Aorta (tissue), 5 donors: ENCODE results near the gene LRTM2. TPM values are rescaled to one million over a fixed set of nuclear protein-coding genes. Genes with fewer than 3 reads are reported as not detected.

Experiments used
- ATAC-seq: fragments of 200-7000 bp; cut with Tn5 transposase; one replicate; pipeline ENCODE4 v1.9.1; 2022; ENCODE audit warnings: moderate library complexity; ENCODE audit not compliant: low FRiP score
- DNase-seq, 2 donors: peaks; one replicate each; pipeline ENCODE4 v3.0.0-alpha.2; 2020
- H3K27ac ChIP-seq, 2 donors: one replicate each; pipeline ENCODE4 v1.5.1; 2013; ENCODE audit warnings: low read length in 2 of 2, mild to moderate bottlenecking in 2 of 2, moderate library complexity in 2 of 2, control low read depth in 1 of 2, inconsistent platforms in 1 of 2, low read depth in 1 of 2
- H3K27me3 ChIP-seq, 2 donors: one replicate each; pipeline ENCODE4 v1.6.1; 2013; ENCODE audit warnings: control low read depth in 1 of 2, low read length in 1 of 2, mild to moderate bottlenecking in 1 of 2, moderate library complexity in 1 of 2; ENCODE audit not compliant: insufficient read depth in 2 of 2, control insufficient read depth in 1 of 2
- H3K36me3 ChIP-seq, 2 donors: one replicate each; pipeline ENCODE4 v1.6.1; 2013; ENCODE audit warnings: control low read depth in 1 of 2, low read length in 1 of 2, mild to moderate bottlenecking in 1 of 2; ENCODE audit not compliant: insufficient read depth in 2 of 2, control insufficient read depth in 1 of 2
- H3K4me1 ChIP-seq, 2 donors: one replicate each; pipeline ENCODE4 v1.6.1; 2013; ENCODE audit warnings: low read length in 2 of 2, control low read depth in 1 of 2, mild to moderate bottlenecking in 1 of 2, moderate library complexity in 1 of 2; ENCODE audit not compliant: insufficient read depth in 2 of 2, control insufficient read depth in 1 of 2
- H3K4me3 ChIP-seq, 2 donors: one replicate each; pipeline ENCODE4 v1.5.1; 2013; ENCODE audit warnings: low read length in 2 of 2, control low read depth in 1 of 2, mild to moderate bottlenecking in 1 of 2
- H3K9me3 ChIP-seq: one replicate; pipeline ENCODE4 v1.6.1; 2013; ENCODE audit warnings: mild to moderate bottlenecking, low read length; ENCODE audit not compliant: control insufficient read depth
- WGBS, 2 donors: extraction: QIAGEN DNeasy Blood & Tissue Kit; methylation state at CpG; one replicate each; pipeline ENCODE4 v1.1.7; 2013; 5-methylcytosine and 5-hydroxymethylcytosine counted together
- intact Hi-C, 2 donors: fragments of 100-400 bp; cut with DNase I; formaldehyde crosslinking; loops; one replicate each; pipeline versions ENCODE4 v1.14.2 to v1.15.0; 2022
- polyA plus RNA-seq, 2 donors: library from polyadenylated mRNA; stranded (reverse); fragments of 200-250 nt; gene quantifications; one replicate each; pipeline ENCODE4 v1.2.3, GENCODE V29; 2013
- total RNA-seq, 2 donors: library from RNA; stranded (reverse); fragmentation: NEBNext Ultra II Directional; extraction: Animal tissue kit (Norgen Biotek cat#: 25700); gene quantifications; one replicate each; pipeline ENCODE4 v1.2.1, GENCODE V29; 2021
- donor health status: healthy with polysubstance abuse.
- donor health status: Bipolar disorder and iron deficiency.
- donor health status: DM: no; HTN: no; CAD: no.
- donor health status: DM: no; HTN: no; CAD: no.
- donor health status: DM: yes; HTN: yes; CAD: no.

Gene LRTM2
- total and polyA plus RNA-seq, 4 donors, result not detected

DNA sequence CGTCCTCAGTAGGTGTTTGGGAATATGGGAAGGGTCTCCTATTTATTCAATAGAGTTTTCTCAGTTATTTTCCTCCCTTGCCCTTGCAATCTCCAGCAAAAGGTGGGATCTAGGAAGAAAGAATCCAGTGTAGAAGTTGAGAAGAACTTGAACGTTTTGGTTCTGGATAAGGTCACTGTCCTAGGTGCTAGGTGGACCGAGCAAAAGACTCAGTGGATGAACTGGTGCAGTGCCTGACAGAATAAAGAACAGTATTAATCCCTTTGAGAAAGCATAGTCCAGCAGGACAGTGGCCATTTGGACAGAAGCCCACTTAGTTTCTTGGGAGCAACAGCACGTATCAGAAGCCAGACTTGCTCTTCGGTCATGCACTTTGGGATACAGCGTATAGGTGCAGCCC lies 32.7 kb upstream of the LRTM2 start:
- Histone ChIP-seq H3K36me3 (peaks cover 0 to 3% of the 10 kb centered on the region in 2 donors), H3K9me3 (no peaks in the 10 kb centered on the region), H3K27me3 (no peaks in the 10 kb centered on the region), H3K27ac (no peak overlapping the region), H3K4me1 (no peaks in the 10 kb centered on the region), H3K4me3 (no peak overlapping the region)
- DNase-seq (no peak), ATAC-seq (no peak)
- intact Hi-C loops, result no loop called here
- 51 to 63% methylated on average over 6 of the region's 6 CpGs for WGBS, 2 donors

DNA sequence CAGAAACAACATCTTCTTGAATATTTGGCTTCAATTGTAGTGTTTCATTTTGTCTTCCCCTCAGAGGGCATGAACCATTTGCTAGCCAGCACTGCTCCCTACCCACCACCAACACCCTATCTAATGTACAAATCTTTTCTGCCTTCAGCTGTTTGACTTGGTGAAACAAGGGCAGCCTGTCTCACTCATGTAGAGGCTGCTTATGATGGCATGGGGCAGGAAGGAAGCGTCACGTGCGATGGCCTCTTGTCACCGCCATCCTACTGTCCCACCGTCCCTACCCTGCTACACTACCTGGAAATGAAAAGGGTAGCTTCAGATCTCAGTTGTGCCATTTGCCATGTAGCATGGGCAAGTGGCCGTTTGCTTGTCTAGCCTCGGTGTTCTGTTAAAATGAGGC lies 29.9 kb upstream of the LRTM2 start:
- H3K27me3 ChIP-seq, result no peaks in the 10 kb centered on the region
- ATAC-seq, result no peak
- DNase-seq, result no peak
- H3K9me3 ChIP-seq, result no peaks in the 10 kb centered on the region
- no peak overlapping the region for H3K27ac ChIP-seq
- no peak overlapping the region for H3K4me3 ChIP-seq
- 77 to 86% methylated on average over 7 of the region's 7 CpGs for WGBS, 2 donors
- no peaks in the 10 kb centered on the region for H3K4me1 ChIP-seq
- intact Hi-C loops, result loop anchor here (10.0 kb wide), 2 partner anchors 484 to 794 kb away; no protein-coding TSS in a partner anchor
- peaks cover 0 to 3% of the 10 kb centered on the region in 2 donors for H3K36me3 ChIP-seq

DNA sequence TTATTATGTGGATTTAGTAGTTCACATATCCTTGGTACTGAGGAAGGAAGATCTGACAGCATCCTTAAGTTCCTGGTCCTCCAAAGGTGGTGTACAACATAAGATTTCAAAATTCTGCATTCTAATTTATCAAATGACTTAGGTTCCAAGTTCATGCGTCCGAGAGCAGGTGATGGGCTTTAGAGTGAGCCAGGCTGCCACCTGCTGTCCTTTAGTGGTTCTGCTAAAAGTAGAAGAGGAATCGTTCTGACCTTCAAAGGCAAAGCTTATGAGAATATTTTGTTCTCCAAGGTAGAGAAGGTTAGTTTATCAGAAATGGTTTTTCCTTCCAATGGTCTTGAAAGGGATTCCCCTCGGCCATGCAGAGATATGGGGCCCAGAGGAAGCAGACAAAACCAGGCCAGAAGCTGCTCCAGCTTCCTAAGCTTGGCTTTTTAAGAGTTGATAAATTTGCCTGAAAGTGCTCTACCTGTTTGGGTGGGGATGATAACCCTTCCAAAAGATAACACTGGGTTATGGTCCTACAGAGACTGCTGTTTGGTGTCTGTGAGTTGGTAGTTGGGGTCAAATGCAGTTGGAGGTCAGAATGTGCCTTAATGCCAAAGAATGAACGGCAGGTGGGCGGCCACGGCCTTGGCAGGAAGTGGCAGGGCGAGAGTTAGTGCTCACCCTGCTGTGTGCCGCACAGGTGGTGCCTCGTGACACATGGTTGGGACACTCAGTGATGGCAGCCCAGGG lies 29.1 kb upstream of the LRTM2 start:
- intact Hi-C loops, result loop anchor here (1.0 to 10.0 kb wide), 4 partner anchors 138 to 794 kb away; no protein-coding TSS in a partner anchor
- no peak overlapping the region for H3K27ac ChIP-seq
- ATAC-seq, result no peak
- no peaks in the 10 kb centered on the region for H3K4me1 ChIP-seq
- 44 to 45% methylated on average over 10 of the region's 10 CpGs for WGBS, 2 donors
- no peak overlapping the region for H3K4me3 ChIP-seq
- peak in 1 of 2 donors; percentile 75 for DNase-seq
- H3K9me3 ChIP-seq, result no peaks in the 10 kb centered on the region
- H3K36me3 ChIP-seq, result no peaks in the 10 kb centered on the region
- H3K27me3 ChIP-seq, result no peaks in the 10 kb centered on the region

DNA sequence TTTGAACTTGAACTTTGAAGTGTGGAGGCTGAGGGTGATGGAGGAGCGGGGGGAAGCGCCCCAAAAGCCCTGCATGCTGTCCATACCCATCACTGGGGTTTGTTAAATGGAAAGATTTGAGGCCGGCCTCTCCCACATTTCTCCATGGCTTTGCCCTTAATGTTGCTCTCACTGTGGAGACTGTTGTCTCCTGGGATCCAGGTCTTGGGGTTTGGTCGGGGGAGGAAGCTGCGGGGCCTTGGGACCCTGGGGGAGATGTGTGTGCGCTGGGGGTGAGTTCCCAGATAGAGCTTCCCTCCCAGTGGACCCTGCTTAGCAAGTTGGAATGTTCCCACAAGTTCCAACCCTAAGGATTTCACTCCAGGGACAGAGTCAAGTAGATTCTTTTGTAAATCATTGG lies 28.0 kb upstream of the LRTM2 start:
- no peak overlapping the region for H3K27ac ChIP-seq
- 77 to 80% methylated on average over 6 of the region's 6 CpGs for WGBS, 2 donors
- no peak overlapping the region for H3K4me3 ChIP-seq
- DNase-seq, result peak in 1 of 2 donors; percentile 61
- intact Hi-C loops, result loop anchor here (10.0 kb wide), 2 partner anchors 482 to 792 kb away; no protein-coding TSS in a partner anchor
- no peaks in the 10 kb centered on the region for H3K4me1 ChIP-seq
- no peaks in the 10 kb centered on the region for H3K27me3 ChIP-seq
- H3K36me3 ChIP-seq, result no peaks in the 10 kb centered on the region
- H3K9me3 ChIP-seq, result no peaks in the 10 kb centered on the region
- no peak for ATAC-seq

DNA sequence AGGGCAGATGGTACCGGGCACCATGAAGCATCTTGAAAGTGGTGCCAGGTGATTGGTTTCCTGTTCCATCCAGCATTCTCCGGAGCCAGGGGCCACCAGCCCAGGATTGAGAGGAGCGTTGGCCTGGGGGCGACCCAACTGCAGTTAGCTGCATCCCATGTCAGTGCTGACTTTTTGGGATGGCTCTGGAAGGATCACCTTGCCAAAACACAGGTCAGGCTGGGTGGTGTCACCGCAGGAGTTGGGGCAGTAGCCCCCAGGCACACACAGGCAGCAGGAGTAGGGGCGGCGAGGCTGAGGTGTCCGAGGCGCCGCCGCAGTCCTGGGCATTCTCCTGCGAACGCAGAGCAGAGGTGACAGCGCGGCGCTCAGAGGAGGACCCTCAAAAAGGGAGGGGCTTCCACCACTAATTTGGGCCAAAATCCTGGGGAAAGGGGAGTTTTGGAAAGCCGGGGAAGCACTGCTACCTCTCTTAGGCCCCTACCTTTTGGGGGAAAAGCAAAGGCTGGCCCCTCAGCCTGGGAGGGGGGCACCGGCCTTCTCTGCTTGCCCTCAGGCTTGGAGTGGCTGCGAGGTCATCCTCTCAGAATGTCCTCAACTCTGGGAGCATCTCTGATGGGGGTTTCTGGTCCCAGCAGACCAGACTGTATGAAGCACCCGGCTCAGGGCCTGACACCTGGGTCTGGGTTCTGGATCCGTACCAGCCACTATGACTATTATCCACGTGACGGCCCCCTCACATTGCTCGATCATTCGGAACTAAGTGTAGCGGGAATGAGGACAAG lies 26.7 kb upstream of the LRTM2 start:
- no peak for ATAC-seq
- peak in 1 of 2 donors; percentile 64 for DNase-seq
- WGBS, 2 donors, result 93 to 94% methylated on average over 26 of the region's 26 CpGs
- Histone ChIP-seq H3K4me3 (no peak overlapping the region), H3K36me3 (no peaks in the 10 kb centered on the region), H3K27me3 (no peaks in the 10 kb centered on the region), H3K27ac (no peak overlapping the region), H3K4me1 (no peaks in the 10 kb centered on the region), H3K9me3 (no peaks in the 10 kb centered on the region)
- intact Hi-C loops, result loop anchor here (10.0 kb wide), 2 partner anchors 481 to 791 kb away; no protein-coding TSS in a partner anchor

DNA sequence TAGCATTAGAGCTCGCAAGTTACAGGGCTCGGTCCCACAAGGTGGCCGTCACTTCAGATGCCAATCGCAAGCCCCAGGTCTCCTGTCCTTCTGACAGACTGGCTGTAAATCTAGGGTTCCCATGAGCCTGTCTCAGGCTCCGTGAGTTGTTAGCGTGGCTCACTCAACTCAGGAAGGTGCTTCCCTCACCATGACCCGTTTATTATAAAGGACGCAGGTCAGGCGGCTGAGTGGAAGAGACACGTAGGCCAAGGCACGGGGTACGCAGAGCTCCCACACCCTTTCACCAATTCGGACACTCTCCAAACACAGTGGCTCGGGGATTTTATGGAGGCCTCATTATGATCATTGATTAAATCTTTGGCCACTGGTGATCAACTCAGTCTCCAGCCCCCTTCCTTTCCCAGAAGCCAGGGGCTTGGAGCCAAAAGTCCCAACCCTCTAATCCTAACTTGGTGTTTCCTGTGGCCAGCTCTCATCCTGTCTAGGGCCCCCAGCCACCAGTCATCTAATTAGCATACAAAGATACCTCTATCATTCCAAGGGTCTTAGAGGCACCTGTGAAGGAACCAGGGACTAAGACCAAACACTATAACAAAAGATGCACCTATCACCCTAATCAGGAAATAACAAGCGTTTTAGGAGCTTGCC lies 25.8 kb upstream of the LRTM2 start:
- Histone ChIP-seq H3K4me1 (no peaks in the 10 kb centered on the region), H3K9me3 (no peaks in the 10 kb centered on the region), H3K36me3 (no peaks in the 10 kb centered on the region), H3K27ac (no peak overlapping the region), H3K27me3 (no peaks in the 10 kb centered on the region), H3K4me3 (no peak overlapping the region)
- intact Hi-C loops, result loop anchor here (5.0 to 10.0 kb wide), 3 partner anchors 238 to 790 kb away; no protein-coding TSS in a partner anchor
- ATAC-seq, result no peak
- peak in 1 of 2 donors; percentile 40 for DNase-seq
- WGBS, 2 donors, result 90 to 93% methylated on average over 15 of the region's 15 CpGs

DNA sequence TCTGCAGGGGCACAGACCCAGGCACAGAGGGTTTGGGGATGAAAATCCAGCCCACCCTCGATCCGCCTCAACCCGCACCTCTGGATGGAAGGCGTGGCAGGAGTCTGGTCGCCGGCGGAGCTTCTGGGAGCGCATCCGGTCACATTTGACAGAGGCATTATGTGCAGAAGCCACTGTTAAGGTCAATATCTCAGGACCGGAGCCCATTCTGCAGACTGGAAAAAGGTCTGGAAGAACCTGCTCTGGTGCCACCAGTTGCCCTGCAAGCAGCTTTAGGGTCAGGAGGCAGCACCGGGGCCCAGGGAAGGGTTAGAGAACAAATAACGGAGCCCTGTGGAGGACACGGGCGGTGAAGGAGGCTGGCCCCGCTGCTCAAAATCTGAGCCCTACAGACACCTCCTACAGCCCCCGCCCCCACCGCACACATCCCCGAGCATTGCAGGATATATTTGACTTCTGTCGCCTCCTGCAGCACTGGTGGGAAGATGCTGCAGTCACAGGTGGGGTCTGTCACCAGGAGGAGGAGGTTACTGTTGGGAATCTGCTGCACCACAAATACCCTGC lies 25.1 kb upstream of the LRTM2 start:
- H3K27ac ChIP-seq, result no peak overlapping the region
- DNase-seq (peak in 1 of 2 donors; percentile 76), ATAC-seq (no peak)
- no peaks in the 10 kb centered on the region for H3K4me1 ChIP-seq
- intact Hi-C loops, result loop anchor here (5.0 to 10.0 kb wide), 3 partner anchors 237 to 789 kb away; no protein-coding TSS in a partner anchor
- no peaks in the 10 kb centered on the region for H3K9me3 ChIP-seq
- WGBS, 2 donors, result 80 to 84% methylated on average over 19 of the region's 19 CpGs
- no peak overlapping the region for H3K4me3 ChIP-seq
- H3K36me3 ChIP-seq, result no peaks in the 10 kb centered on the region
- H3K27me3 ChIP-seq, result no peaks in the 10 kb centered on the region

DNA sequence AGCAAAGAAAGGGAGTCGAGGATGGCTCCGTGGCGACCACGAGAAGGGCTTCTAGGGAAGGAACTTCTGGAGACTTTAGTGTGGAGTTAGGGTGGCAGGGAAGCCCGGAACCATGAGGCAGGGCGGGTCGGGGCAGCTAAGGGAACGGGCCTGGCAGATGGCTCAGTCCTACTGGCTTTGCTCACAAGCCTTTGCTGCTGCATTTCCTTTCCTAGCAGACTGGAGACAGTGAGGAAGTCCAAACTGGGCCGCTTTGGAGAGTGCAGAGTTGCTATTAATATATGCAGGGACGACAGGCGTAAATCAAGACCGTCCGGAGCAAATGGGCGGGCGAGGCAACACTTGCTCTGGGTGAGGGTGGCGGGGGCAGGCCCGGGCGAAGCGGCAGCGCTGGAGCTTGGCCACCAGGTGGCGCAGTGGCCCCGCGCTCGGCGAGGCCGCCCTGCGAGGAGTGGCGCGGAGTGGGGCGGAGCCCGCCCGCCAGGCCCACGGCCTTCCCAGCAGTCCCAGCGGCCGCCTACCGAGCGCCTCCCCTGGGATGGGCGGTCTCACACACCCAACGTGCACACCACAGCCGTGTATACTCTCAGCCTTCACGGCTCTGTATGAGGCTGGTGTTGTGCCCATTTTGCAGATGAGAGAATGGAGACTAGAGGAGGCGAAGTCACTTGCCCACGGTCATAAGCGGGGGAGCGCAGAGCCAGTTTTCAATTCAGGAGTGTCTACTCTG lies 24.4 kb upstream of the LRTM2 start:
- Histone ChIP-seq H3K36me3 (no peaks in the 10 kb centered on the region), H3K4me1 (no peaks in the 10 kb centered on the region), H3K4me3 (peak overlapping the region; percentile 29), H3K27ac (no peak overlapping the region), H3K9me3 (no peaks in the 10 kb centered on the region), H3K27me3 (no peaks in the 10 kb centered on the region)
- intact Hi-C loops, result loop anchor here (1.0 to 10.0 kb wide), 5 partner anchors 144 to 789 kb away; no protein-coding TSS in a partner anchor
- DNase-seq (peak; percentile 97 to 98), ATAC-seq (peak; percentile 96)
- WGBS, 2 donors, result 2 to 5% methylated on average over 32 to 45 of the region's 45 CpGs
